GM18507 (cell line): ENCODE results near the gene BCAN.

Experiments used
- DNase-seq: peaks from one replicate; pipeline ENCODE4 v3.0.0; 2011; ENCODE audit warnings: low read depth; ENCODE audit not compliant: insufficient read length; ENCODE audit errors: extremely low spot score
- FAIRE-seq: peaks from 2 replicates; lab custom pipeline; 2011; peaks lifted over from hg19 to GRCh38; lab: Jason Lieb, UNC

Gene BCAN

DNA sequence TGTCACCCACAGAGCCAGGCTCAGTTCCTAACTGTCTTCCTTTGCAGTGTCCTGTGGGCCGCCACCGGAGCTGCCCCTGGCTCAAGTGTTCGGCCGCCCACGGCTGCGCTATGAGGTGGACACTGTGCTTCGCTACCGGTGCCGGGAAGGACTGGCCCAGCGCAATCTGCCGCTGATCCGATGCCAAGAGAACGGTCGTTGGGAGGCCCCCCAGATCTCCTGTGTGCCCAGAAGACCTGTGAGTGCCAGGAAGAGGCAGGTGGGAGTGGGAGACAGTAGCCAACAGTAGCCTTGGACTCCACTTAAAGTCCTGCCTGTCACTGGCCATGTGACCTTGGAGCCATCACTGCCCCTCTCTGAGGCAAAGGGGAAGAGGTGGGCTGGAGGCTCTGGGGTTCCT is 16.6 kb downstream of the BCAN start:
- DNase-seq (no peak), FAIRE-seq (no peak)

DNA sequence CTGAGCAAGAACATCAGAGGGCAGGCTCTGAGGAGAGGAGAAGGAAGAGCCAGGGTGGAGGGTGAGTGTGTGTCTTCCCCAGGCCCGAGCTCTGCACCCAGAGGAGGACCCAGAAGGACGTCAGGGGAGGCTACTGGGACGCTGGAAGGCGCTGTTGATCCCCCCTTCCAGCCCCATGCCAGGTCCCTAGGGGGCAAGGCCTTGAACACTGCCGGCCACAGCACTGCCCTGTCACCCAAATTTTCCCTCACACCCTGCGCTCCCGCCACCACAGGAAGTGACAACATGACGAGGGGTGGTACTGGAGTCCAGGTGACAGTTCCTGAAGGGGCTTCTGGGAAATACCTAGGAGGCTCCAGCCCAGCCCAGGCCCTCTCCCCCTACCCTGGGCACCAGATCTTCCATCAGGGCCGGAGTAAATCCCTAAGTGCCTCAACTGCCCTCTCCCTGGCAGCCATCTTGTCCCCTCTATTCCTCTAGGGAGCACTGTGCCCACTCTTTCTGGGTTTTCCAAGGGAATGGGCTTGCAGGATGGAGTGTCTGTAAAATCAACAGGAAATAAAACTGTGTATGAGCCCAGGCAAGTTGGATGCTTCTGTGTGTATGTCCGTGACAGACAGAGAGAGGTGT is 17.1 kb downstream of the BCAN start:
- DNase-seq (no peak), FAIRE-seq (no peak)

DNA sequence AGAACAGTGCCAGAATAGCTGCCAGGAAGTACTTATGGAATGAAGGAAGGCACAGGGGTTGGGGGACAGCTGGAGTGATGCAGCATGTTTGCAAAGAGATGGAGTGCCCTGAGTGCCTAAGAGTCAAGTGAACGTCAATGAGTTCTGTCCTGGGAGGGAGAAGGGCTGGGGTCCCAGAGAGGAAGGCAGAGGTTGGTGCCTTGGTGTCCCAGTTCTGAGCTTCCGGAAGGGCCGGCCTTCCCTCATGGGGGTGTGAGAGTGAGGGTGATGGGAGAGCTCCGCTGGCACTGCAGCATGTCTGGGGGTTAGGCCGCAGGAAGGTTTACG is 17.7 kb downstream of the BCAN start:
- FAIRE-seq (no peak), DNase-seq (no peak)

DNA sequence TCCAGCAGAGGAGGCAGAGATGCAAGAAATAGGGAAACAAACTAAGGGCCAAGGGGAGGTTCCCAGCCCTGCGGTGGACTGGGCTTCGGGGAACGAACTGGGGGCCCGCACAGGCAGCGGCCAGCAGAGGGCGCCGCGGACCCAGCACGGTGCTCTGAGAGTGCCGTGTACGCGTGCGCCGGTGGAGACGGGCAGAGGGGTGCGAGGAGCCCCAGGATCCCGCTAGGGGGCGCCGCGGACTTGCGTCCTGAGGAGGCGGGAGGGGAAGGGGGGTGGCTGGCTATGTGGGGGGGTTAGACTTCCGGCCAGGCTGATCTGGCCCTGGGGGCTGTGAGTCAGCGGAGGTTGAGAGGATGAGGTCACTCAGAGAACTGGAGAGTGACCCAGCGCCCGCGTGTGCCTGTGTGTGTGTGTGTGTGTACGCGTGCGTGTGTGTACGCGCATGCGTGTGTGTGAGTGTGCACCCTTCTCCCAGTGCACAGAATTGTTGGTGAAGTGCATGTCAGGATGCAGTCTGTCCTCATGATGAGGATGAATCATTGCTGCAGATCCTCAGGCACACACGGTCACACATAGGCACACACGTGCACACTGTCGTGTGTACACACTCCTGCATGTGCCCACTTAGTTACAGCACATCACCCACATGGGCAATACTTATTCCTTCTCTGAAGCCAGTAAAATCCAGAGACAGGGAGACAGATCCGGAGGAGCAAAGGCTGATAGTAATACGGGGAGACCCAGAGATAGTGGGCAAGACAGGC is 18.3 kb downstream of the BCAN start:
- peak; percentile 96 for DNase-seq
- peak; percentile 72 for FAIRE-seq

DNA sequence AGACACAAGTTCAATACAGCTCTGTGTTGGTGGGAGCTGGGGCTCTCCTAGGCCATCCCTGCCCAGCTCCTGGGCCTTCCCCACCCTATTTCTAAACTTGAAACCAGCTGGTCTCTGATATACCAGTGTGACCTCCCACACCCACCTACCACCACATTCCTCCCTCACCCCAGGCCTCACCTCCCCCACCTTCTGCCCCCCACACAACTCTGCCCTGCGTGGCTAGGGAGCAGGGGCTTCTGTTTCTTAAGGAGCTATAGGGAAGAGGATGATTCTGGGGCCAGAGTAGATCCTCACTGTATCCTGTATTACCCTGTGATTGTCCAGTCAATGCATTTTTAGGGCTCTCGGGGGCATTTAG is 18.8 kb downstream of the BCAN start:
- FAIRE-seq (no peak), DNase-seq (no peak)

DNA sequence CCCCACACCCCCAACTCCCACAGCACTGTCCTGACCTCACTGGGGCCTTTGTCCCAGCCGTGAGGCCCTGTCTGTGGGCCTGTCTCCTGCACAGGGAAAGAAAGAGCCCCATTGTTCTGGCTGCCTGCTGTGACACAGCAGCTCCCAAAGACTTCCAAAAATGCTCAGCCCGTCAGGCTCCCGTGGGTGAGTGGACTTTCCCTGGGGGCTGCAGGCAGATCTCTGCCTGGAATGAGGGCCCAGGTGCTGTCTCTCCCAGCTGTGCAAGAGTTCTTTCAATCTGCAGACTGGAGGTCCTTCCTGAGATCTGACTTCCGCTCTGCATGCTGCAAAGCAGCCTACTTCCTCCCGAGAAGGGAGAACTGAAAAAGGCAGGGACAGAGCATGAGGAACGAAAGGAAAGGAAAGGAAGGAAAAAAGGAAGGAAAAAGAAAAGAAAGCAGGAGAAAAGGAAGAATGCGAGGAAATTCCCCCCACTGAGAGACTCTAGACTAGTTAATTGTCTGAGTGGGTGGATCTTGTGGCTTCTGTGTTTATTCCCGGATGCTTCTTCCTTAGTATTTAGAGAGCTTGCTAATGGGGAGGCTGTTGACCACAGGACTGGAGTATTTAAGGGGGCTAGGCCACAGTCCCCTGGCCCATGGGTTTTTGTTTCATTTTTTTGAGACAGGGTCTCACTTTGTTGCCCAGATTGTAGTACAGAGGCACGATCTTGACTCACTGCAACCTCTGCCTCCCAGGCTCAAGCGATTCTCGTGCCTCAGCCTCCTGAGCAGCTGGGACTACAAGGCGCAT is 20.3 kb downstream of the BCAN start:
- FAIRE-seq = no peak
- DNase-seq = no peak

DNA sequence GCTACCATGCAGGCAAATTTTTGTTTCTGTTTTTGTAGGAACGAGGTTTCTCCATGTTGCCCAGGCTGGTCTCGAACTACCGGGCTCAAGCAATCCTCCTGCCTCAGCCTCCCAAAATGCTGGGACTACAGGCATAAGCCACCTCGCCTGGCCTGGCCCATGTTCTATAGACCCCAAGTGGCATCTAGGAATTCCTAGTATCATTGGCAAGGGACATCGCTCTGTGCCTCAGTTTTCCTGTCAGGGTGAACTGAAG is 20.8 kb downstream of the BCAN start:
- FAIRE-seq (no peak), DNase-seq (no peak)

DNA sequence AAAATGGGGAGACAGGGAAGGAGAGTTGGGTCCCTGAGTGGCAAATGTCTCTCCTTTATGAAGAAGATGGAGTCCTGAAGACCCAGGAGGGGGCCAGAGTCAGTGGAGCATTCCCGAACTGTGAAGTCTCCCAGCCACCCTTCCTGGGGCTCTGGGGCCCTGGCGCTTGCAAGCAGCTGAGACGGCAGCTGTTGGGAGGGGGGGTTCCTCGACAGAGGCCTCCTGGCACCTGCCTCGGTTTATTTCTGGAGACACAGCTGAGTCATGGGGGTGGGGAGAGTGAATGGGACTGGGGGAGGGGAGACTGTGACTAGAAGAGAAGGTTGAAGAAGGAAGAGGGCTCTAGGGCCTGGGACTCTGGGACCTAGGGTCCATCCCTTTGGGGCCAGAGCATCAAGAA is 21.3 kb downstream of the BCAN start:
- FAIRE-seq = no peak

DNA sequence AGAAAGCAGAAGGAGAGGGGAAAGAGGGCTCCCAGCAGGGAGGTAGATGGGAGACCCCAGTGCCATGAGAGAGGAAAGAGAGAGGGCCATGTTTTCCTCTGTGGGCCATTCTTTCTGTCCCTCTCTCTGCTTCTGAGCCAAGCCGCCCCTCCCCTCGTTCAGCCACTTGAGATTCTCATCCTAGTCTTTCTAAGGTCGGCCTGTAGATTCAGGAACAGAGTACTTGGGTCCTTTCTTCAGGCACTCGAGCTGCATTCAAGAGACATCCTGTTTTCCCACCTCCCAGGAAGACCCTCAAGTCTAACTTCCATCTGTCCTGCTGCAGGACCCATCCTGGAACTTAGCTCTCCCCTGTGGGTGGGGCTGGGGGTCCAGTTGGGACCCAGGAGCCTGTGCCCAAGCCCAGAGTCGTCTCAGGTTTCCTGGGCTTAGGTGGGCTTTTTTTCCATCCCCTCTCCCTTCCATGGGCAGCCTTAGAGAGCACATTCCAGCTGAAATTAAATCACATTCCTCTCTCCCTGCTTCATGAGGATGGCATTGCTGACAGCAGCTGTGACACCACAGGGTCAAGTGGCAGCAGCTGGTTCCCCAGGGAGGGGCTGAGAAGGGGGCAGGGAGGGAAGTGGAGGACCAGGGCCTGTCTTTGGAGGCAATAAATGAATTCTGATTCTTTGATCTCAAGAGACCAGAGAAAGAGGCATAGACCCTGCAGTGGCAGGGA is 22.3 kb downstream of the BCAN start:
- DNase-seq (no peak), FAIRE-seq (no peak)

More for the DNA sequence above, 21.3 kb downstream of the BCAN start:
- DNase-seq = no peak

DNA sequence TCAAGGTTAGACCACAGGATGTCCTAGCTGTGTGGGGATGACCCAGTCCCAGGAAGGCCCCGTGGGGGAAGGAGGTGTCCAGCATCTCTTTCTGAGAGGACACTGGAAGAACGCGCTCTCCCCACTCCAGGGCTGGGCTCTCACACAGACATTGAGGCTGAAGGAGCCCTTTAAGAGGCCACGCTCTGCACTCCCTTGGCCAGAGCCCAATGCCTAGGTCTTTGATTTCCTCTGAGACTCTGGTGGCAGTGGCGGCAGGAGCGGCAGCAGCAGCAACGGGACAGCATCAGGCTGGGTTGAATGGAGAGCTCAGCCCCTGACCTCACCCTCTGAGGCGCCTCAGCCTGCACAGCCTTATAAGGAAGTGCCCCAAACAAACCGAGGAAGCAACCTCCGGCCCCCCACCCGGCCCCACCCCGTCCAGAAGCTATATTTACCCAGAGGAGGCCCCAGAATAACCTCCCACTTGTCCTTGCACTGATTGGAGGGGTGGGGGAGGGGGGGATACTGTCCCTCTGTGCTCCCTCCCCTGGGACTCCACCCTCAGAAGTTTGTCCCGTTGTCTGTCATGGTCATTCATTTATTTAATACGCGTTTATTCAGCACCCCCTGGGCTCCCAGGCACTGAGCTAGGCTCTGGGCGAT is 23.0 kb downstream of the BCAN start:
- DNase-seq = peak; percentile 43
- FAIRE-seq = peak; percentile 9

DNA sequence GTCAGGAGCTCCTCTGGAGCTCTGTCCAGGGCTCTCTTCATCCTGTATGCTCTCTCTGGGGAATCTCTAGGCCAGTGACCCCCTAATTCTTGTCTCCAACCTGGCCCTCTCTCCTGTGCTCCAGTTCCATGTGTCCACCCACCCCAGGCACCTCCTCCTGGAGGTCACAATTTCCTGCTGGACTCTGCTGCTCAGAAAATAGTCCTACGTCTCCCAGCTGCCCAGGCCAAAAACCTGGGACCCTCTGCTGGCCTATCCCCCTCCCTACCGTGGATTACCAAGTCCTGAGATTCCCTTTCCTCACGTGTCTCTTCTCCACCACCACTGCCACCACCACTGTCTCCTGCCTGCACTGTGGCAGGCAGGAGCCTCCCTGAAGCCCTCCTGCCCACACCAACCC is 23.6 kb downstream of the BCAN start:
- FAIRE-seq = no peak
- no peak for DNase-seq

DNA sequence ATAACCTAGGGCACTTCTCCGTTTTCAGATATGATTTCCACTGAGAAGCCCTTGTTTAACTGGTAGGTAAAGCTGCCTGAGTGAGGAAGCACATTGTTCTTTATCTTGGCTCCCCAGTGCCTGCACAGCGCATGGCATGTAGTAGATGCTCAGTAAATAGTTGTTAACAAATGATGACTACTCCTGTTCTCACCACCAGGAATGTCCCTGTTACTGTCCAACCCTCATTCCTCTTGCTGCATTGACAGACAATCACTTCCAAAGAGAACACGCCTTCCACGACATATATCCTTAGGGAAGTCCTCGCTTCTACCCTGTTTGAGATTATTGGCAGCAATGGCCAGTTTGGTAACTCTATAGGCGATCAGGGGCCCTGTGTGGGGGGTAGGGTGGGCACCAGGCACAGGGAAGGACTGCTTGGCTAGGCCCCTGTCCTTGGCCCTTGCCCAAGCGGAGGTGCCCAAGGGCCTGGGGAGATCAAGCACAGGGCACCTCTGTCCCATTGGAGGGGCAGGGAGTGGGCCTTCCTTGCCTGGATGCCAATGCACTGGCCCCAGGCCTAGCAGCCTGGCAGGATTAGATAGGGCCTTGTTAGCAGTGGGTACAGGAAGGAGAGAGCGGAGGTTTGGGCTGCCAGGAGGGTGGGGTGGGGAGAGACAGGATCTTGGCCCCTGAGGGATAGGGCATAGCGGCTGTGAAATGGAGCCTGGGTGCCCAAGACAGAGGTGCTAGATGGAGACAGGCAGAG is 25.1 kb downstream of the BCAN start:
- DNase-seq = no peak
- no peak for FAIRE-seq

DNA sequence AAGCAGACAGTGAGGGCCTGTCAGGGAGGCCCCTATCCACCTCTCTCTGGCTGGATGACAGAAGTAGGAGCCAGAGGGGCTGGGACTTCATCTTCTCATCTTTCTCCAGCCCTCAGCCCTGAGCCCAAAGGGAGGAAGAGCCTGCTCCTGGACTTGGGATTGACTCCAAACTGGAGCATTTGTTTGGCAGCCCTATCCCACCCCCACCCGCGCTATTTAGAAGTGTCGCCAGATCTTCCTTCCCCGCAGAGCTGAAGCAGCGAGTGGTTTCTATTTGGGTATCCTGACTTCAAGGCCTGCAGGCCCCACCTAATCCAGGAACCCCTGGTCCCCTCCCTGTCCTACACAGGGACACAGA is 25.7 kb downstream of the BCAN start:
- FAIRE-seq = no peak
- DNase-seq = no peak

DNA sequence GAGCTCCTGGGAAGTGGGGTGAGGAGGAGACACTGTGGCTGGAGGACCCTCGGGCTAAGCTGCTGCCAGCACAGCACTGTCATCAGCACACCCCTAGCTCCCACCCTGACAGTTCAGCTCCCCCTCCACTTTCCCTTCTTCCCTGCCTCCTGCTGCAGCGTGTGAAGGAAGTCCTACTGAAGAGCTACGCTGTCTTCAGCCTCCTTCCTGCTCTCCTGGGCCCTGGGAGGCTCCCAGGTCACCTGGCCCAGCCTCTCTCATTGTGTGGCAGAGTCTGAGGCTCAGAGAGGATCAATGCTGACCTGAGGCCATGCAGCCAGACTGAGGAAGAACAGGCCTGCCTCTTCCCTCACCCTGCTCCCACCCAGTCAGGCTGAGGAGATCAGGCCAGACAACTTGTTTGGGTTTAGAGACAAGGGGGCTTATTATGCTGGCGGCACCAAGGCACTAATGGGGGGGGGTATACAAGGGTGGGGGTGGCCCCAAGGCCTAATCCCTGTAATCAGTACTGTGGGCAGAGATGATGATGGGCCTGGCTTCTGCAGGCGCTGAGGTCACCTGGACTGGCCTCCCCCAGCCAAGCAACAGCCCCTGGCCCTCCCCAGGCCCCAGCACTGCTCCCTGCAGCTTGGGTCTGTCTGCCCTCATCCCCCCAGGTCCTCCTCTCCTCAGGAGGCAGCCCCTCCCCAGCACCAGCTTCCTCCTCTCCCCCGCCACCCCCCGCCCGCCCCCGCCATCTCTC is 26.2 kb downstream of the BCAN start:
- FAIRE-seq (no peak), DNase-seq (no peak)

DNA sequence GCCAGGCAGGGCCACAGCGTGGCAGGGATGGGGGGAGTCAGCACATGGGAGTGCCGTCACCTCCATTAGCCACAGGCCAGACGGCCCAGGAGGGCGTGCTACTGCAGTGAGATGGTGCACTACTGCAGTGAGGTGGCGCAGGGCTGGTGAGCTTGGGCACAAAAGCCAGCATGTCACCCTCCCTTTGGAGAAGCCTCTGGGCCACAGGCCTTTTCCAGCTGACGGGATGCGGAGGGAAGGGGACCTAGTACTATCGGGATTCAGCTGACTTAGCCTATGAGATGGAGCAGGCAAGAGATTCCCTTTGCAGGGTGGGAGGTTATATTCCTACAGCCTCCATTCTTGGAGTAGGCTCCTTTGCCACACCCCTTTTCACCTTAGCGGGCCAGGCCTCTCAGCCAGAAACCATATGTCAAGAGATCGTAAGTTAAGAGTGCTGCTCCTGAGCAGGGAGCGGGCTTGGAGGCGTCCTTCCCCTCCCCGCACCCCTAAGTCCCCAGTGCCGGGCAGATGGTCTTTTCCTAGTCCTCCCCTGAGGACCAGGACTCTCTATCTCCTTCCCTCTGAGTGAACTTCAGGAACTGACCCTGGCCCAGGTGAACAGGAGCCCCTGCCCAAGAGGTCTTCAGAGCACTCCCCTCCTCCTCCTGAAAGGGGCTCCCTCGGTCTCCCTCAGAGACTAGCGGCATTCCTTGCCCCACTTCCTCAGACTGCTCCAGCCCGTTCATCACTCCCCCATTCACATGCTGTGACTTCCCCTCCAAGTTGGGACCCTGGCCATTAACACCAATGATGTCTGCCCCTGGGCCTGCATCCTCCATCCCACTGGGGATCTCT is 27.1 kb downstream of the BCAN start:
- FAIRE-seq = no peak

DNA sequence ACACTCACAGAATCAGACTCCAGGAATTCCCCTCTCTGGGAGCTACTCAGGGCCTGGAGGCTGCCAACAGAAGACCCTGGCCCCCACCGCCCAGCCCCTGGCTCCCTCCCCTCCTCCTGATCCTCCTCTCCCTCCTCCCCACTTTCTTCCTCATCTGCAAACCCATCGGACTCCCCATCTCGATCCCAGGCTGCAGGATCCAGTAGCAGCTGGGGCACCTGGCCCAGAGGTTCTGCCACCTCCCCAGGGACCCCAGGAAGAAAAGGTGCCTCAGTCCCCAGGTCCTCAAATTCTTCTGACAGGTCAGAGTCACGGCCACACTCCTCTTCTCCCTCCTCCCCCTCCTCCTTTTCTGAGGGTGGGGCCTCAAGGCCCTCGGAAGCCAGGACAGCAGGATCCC is 27.9 kb downstream of the BCAN start:
- FAIRE-seq (no peak), DNase-seq (no peak)

More for the DNA sequence above, 27.1 kb downstream of the BCAN start:
- DNase-seq = no peak

DNA sequence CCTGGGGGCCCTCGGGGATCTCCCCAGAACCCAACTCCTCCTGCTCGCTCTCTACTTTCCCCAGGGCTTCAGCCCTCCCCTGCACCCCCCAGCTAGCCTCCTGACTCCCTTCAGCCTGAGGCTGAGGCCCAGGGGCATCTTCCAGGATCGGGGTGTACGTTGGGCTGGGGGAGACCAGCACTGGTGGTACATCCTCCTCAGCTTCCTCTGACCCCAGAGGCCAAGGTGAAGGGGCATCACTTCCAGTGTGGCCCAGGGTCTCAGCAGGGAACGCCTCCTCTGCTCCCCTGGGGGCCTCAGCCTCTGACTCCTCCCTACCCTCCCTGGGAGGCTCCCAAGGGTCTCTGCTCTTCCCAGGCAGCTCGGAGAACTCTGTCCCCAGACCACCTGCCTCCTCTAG is 28.4 kb downstream of the BCAN start:
- no peak for DNase-seq
- no peak for FAIRE-seq

DNA sequence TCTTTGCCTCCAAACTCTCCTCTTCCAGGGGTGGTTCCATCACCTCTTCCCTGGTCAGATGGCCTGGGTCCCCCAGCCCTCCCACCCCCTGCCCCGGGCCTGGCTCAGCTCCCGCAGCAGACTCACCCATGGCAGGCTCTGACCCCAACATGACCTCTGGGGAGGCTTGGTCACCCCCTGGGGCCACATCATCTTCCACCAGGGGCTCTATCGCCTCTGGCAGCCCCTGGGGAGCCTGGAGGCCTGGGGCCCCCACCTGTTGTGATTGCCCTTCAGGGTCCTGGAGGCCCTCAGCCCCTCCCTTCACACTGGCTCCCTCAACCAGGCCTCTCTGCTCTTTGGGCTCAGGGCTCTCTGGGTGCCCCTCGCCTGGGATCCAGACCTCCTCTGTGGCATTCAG is 28.9 kb downstream of the BCAN start:
- DNase-seq (no peak), FAIRE-seq (no peak)
